ENCODE measurements around the gene MEIKIN.

Gene MEIKIN

GRCh38 chr5:131957721-131958441, 12.4 kb upstream of the MEIKIN start:
- Mint-ChIP-seq H3K4me1 (no peaks in the 10 kb centered on the region), H3K36me3 (ENCODE audit: low read depth) (no peaks in the 10 kb centered on the region), H3K4me3 (no peak overlapping the region), H3K27ac (peak overlapping the region in 1 of 3 experiments; percentile 76), H3K9me3 (no peaks in the 10 kb centered on the region), H3K27me3 (ENCODE audit: low read depth) (no peaks in the 10 kb centered on the region)
- TF ChIP-seq CTCF (IDR thresholded peaks at IDR 0.05; ENCODE audit: unreplicated experiment in 3 of 3) = no peak

GRCh38 chr5:131953969-131954368, 8.5 kb upstream of the MEIKIN start:
- Mint-ChIP-seq H3K36me3 (ENCODE audit: low read depth) (no peaks in the 10 kb centered on the region), H3K27ac (no peak overlapping the region), H3K27me3 (ENCODE audit: low read depth) (peaks cover 3% of the 10 kb centered on the region), H3K9me3 (no peaks in the 10 kb centered on the region), H3K4me3 (no peak overlapping the region), H3K4me1 (no peaks in the 10 kb centered on the region)
- no peak for TF ChIP-seq CTCF (IDR thresholded peaks at IDR 0.05; ENCODE audit: unreplicated experiment in 3 of 3)

GRCh38 chr5:131952301-131952857, 6.9 kb upstream of the MEIKIN start:
- Mint-ChIP-seq H3K9me3 (no peaks in the 10 kb centered on the region), H3K4me1 (no peaks in the 10 kb centered on the region), H3K4me3 (no peak overlapping the region), H3K27me3 (ENCODE audit: low read depth) (peaks cover 5% of the 10 kb centered on the region), H3K27ac (no peak overlapping the region), H3K36me3 (ENCODE audit: low read depth) (no peaks in the 10 kb centered on the region)
- no peak for TF ChIP-seq CTCF (IDR thresholded peaks at IDR 0.05; ENCODE audit: unreplicated experiment in 3 of 3)

GRCh38 chr5:131950706-131951105, 5.2 kb upstream of the MEIKIN start:
- no peak for TF ChIP-seq CTCF (IDR thresholded peaks at IDR 0.05; ENCODE audit: unreplicated experiment in 3 of 3)
- Mint-ChIP-seq H3K9me3 (no peaks in the 10 kb centered on the region), H3K36me3 (ENCODE audit: low read depth) (no peaks in the 10 kb centered on the region), H3K4me3 (no peak overlapping the region), H3K27me3 (ENCODE audit: low read depth) (peaks cover 5% of the 10 kb centered on the region), H3K4me1 (no peaks in the 10 kb centered on the region), H3K27ac (no peak overlapping the region)

GRCh38 chr5:131947445-131947844, 2.0 kb upstream of the MEIKIN start:
- Mint-ChIP-seq H3K4me1 (no peaks in the 10 kb centered on the region), H3K27me3 (ENCODE audit: low read depth) (peaks cover 5% of the 10 kb centered on the region), H3K27ac (no peak overlapping the region), H3K4me3 (no peak overlapping the region), H3K36me3 (ENCODE audit: low read depth) (no peaks in the 10 kb centered on the region), H3K9me3 (no peaks in the 10 kb centered on the region)
- TF ChIP-seq CTCF (IDR thresholded peaks at IDR 0.05; ENCODE audit: unreplicated experiment in 3 of 3) = no peak

All from nephron (organoid).